Measurements from ENCODE around the gene ARHGAP33.

GRCh38 chr19:35739275-35740107, 35.9 kb upstream of the ARHGAP33 start:
- no peak for TF ChIP-seq CTCF (conservative IDR thresholded peaks at IDR 0.05; ENCODE audit: low read depth, low read length)
- TF ChIP-seq EZH2 (IDR thresholded peaks at IDR 0.05; ENCODE audit: borderline replicate concordance, low read depth, low read length, poor library complexity, severe bottlenecking): no peak

Measured in A673 (cell line).